Measurements from ENCODE around the gene ADCY1.

The ADCY1 gene

GRCh38 chr7:45662540-45663166 lies 88.5 kb downstream of the ADCY1 start:
- in situ Hi-C loops (cut with HindIII; ENCODE audit: low sequenced_read_pairs) = loop anchor here (25.0 kb wide), 1 partner anchor 200 kb away; the partner anchor contains the start of gene CCDC201

- in situ Hi-C loops (cut with HindIII; ENCODE audit: low sequenced_read_pairs) = loop anchor here (25.0 kb wide), 1 partner anchor 199 kb away; the partner anchor contains the start of gene CCDC201
Observed at GRCh38 chr7:45663167-45663921, 89.2 kb downstream of the ADCY1 start.

GRCh38 chr7:45663965-45664633 lies 89.9 kb downstream of the ADCY1 start:
- in situ Hi-C loops (cut with HindIII; ENCODE audit: low sequenced_read_pairs) = loop anchor here (25.0 kb wide), 1 partner anchor 198 kb away; the partner anchor contains the start of gene CCDC201

- in situ Hi-C loops (cut with HindIII; ENCODE audit: low sequenced_read_pairs) = loop anchor here (25.0 kb wide), 1 partner anchor 197 kb away; the partner anchor contains the start of gene CCDC201
Observed at GRCh38 chr7:45665172-45665571, 91.0 kb downstream of the ADCY1 start.

- in situ Hi-C loops (cut with HindIII; ENCODE audit: low sequenced_read_pairs) = loop anchor here (25.0 kb wide), 1 partner anchor 192 kb away; the partner anchor contains the start of gene CCDC201
Observed at GRCh38 chr7:45670227-45670626, 96.1 kb downstream of the ADCY1 start.

GRCh38 chr7:45670717-45671116 lies 96.5 kb downstream of the ADCY1 start:
- in situ Hi-C loops (cut with HindIII; ENCODE audit: low sequenced_read_pairs) = loop anchor here (25.0 kb wide), 1 partner anchor 192 kb away; the partner anchor contains the start of gene CCDC201

- in situ Hi-C loops (cut with HindIII; ENCODE audit: low sequenced_read_pairs) = no loop called here
Observed at GRCh38 chr7:45677311-45677900, 103.2 kb downstream of the ADCY1 start.

- in situ Hi-C loops (cut with HindIII; ENCODE audit: low sequenced_read_pairs) = no loop called here
Observed at GRCh38 chr7:45679516-45679915, 105.3 kb downstream of the ADCY1 start.

- in situ Hi-C loops (cut with HindIII; ENCODE audit: low sequenced_read_pairs) = no loop called here
Observed at GRCh38 chr7:45680776-45681175, 106.6 kb downstream of the ADCY1 start.

GRCh38 chr7:45681596-45682357 lies 107.6 kb downstream of the ADCY1 start:
- in situ Hi-C loops (cut with HindIII; ENCODE audit: low sequenced_read_pairs) = no loop called here

GRCh38 chr7:45682358-45682735 lies 108.2 kb downstream of the ADCY1 start:
- in situ Hi-C loops (cut with HindIII; ENCODE audit: low sequenced_read_pairs) = no loop called here

GRCh38 chr7:45682836-45683555 lies 108.8 kb downstream of the ADCY1 start:
- in situ Hi-C loops (cut with HindIII; ENCODE audit: low sequenced_read_pairs) = no loop called here

- in situ Hi-C loops (cut with HindIII; ENCODE audit: low sequenced_read_pairs) = no loop called here
Observed at GRCh38 chr7:45683556-45684148, 109.5 kb downstream of the ADCY1 start.

GRCh38 chr7:45684910-45685618 lies 110.9 kb downstream of the ADCY1 start:
- in situ Hi-C loops (cut with HindIII; ENCODE audit: low sequenced_read_pairs) = no loop called here

GRCh38 chr7:45685619-45686240 lies 111.6 kb downstream of the ADCY1 start:
- in situ Hi-C loops (cut with HindIII; ENCODE audit: low sequenced_read_pairs) = no loop called here

- in situ Hi-C loops (cut with HindIII; ENCODE audit: low sequenced_read_pairs) = no loop called here
Observed at GRCh38 chr7:45686441-45687184, 112.4 kb downstream of the ADCY1 start.

- in situ Hi-C loops (cut with HindIII; ENCODE audit: low sequenced_read_pairs) = no loop called here
Observed at GRCh38 chr7:45687185-45687560, 113.0 kb downstream of the ADCY1 start.

- in situ Hi-C loops (cut with HindIII; ENCODE audit: low sequenced_read_pairs) = no loop called here
Observed at GRCh38 chr7:45687721-45688120, 113.6 kb downstream of the ADCY1 start.

Measured in endothelial cell of hepatic sinusoid (primary cell).